GM21515 (cell line): ENCODE measurements around the gene IFT74.

Source experiments
- ATAC-seq: cut with Tn5 transposase; IDR thresholded peaks from one replicate; pipeline ENCODE4 v1.9.1; 2021; ENCODE audit not compliant: unreplicated experiment

Gene IFT74

DNA sequence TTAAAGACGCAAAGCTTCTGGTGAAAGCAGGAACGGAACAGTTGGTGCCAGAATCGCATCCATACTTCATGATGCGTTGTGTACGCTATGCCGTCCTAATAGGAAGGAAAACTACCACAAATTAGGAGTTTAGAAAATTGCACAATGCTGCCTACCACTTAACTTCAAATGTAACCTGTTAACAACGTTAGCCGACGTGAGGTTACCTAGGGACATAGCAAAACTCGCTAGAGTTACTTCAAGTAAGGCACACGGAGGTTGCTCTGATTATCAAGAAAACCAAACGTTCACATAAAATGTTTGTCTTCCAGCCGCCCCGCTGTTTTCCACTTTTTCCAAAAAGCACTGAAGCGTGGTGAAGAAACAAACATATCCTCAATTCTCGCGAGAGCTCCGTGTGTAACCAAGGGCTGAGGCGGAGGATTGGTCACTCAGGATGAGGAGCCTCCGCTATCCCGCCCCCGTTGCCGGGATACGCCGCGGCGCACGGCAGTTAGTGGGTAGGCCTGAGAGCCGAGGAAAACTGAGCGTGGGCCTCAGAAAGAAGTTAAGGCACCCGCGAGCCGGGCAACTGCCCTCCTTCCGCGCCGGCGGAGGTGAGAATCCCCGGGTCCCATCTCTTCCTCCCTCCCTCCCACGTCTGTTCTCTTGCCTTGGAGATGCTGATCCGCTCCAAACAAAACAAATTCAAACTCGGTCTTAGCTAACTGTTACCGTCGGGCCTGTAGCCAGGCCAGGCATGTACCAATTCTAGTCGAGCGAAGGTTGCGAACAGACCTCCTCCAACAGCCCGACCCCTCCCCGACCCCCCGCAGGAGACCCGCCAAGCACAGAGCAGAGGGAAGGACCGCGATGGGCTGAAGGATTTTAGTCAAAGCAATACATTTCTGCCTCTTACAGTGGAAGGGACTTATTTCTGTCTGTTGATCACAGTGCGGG is at the start of gene IFT74:
Gene IFT74 (plus strand): TSS at position 492 of the 939 bp plus-strand sequence. CDS start 5,556 bp downstream, outside the sequence.
- peak; percentile 100 for ATAC-seq

DNA sequence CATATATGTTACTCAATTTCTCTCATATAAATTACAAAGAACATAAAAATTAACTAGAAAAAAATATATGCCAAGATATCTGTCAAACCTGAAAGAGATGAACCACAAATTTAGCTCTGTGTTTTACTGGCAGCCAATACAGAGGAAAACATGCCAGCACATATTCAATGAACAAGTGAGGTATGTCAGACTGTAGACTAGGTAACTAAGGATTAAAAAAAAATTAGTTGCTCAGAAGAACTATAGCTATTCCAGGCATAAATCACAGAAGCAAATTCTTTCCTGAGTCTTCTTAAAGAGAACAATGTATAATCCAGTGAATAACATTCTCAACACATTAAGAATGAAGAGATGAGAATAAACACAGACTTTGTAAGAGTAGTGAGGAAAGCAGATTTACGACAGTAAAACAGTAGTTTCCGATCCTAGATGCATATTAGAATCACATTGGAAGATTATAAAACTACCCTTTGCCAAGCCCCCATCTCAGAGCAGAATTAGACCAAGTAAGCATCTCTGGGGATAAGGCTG is 43.0 kb upstream of the IFT74 start:
- ATAC-seq, result no peak

DNA sequence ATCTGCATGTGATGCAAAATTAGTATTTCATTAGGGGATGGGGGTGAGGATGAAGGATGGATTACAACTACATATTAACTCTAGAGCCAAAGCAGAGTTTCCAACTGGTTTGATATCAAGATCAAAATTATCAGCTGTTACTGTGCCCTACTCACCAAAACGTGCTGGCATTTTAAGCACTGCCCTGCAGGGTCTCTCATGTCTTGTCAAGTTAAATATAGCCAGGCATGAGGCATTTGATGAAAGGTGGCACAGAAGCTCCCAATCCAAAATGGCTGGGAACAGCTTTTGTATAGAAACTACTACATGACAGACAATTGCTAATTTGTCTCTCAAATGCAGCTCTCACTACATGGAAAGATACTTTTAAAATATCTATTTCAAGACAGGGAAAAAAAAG is 36.5 kb upstream of the IFT74 start:
- ATAC-seq, result no peak

DNA sequence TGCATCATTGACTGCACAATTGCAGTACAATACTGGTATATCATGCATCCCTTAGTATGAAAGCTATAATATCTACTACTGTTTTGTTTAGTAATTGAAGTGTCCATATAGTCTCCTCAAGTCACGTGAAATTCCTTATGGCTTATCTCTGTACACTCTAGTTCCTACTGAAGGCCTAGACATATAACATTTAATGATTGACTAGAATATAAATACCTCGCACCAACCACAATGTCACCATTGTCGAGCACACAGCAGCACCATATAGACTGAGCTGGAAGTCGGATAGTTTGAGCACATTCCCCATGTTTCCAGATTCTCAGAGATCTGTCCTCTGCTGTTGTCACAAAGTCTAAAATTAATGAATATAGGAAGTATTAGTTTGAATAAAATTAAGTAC is 30.6 kb upstream of the IFT74 start:
- no peak for ATAC-seq

DNA sequence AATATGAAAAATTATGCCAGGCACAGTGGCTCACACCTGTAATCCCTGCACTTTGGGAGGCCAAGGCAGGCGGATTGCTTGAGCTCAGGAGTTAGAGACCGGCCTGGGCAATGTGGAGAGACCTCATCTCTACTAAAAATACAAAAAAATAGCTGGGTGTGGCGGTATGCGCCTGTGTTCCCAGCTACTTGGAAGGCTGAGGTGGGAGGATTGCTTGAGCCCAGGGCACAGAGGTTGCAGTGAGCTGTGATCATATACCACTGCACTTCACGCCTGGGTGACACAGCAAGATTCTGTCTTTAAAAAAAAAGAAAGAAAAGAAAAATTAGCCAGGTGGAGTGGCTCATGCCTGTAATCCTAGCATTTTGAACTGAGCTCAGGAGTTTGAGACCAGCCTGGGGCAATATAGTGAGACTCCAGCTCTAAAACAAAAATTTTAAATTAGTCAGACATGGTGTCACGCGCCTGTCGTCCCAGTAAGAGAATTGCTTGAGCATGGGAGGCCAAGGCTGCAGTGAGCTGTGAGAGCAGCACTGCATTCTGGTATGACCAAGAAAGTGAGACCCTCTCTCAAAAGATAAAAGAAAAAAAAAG is 27.2 kb upstream of the IFT74 start:
- no peak for ATAC-seq

DNA sequence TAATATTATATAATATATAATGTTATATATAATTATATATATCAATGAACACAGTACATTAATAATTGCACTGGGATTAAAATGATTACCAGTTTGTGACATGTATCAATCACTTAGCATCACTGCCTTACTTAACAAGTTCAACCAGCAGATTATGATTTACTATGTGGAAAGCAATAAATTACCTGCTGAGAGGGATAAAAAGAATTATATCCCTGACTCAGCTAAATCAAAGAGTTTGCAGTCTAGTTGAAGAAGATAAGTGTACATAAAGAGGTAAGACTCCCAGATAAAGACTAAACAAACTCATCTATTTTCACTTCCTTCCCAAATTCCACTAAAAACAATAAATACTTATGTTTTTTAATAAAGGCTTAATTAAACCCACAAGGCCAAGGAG is 20.4 kb upstream of the IFT74 start:
- ATAC-seq, result no peak

DNA sequence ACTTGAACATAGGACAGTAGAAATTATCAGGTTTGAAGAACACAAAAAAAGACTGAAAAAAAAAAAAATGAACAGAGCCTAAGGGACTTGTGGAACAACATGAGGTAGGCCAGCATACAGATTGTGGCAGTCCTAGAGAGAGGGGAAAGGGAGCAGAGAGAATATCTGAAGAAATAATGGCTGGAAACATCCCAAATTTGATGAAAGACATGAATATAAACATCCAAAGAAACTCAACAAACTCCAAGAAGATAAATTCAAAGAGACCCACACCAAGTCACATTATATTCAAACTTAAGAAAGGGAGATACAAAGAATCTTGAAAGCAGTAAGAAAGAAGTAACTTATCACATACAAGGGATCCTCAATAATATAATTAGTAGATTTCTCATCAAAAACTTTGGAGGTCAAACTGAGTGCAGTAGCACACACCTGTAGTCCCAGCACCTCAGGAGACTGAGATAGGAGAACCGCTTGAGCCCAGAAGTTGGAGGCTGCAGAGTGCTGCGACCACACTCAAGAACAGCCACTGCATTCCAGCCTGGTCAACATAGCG is 18.3 kb upstream of the IFT74 start:
- no peak for ATAC-seq

DNA sequence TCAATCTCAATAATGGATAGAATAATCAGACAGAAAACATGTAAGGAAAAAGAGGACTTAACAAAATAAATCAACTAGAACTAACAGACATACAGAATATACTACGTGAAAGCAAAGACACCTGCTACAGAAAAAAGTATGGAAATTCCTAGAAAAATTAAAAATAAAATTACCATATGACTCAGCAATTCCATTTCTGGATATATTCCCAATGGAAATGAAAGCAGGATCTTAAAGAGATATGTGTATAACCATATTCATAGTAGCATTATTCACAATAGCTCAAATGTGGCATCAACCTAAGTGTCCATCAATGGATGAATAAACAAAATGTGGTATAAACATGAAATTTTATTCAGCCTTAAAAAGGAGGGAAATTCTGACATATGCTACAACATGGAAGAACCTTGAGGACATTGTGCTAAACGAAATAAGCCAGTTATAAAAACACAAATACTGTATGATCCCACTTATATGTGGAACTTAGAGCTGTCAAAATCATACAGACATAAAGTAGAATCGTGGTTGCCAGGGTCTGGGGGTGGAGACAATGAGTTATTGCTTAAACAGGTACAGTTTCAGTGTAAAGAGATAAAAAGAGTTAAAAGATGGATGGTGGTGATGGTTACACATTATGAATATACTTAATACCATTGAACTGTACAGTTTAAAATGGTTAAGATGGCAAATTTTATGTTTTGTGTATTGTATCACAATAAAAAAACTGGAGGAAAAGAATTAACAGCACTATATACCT is 16.1 kb upstream of the IFT74 start:
- ATAC-seq, result no peak

DNA sequence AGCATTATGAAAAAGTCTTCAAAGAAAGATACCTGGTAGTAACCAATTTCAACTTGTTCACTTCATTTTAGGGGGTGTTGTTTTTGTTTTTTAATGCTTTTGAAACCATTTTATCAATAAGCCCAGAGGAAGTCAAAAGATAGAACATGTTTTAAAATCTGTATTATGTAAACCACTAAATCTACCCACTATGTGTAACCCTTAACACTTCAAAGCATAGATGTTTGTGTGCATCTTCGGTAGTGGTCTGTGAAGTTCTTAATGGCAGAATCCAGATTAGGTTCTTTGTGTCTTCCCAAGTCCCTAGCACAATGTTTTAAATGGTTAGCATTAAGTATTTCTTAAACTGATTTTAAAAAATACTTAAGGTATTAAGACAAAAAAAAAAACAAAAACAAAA is 15.4 kb upstream of the IFT74 start:
- no peak for ATAC-seq

DNA sequence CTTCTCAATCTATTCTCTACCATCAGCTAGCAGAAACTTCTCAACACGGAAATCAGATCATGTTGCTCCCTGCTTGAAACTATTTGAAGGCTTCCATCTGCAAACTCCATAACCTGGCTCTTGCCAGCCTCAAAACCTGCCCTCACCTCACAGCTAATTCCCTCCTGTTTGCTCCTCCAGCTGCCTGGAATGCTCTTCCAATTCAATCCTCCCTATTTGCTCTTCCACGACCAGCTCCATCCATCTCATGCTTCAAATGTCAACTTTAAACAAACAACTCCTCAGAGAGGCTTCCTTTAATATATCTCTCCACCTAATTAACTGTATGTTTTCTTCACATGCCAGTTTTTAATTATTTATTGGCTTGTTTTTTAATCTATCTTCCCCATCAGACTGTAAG is 10.6 kb upstream of the IFT74 start:
- no peak for ATAC-seq

DNA sequence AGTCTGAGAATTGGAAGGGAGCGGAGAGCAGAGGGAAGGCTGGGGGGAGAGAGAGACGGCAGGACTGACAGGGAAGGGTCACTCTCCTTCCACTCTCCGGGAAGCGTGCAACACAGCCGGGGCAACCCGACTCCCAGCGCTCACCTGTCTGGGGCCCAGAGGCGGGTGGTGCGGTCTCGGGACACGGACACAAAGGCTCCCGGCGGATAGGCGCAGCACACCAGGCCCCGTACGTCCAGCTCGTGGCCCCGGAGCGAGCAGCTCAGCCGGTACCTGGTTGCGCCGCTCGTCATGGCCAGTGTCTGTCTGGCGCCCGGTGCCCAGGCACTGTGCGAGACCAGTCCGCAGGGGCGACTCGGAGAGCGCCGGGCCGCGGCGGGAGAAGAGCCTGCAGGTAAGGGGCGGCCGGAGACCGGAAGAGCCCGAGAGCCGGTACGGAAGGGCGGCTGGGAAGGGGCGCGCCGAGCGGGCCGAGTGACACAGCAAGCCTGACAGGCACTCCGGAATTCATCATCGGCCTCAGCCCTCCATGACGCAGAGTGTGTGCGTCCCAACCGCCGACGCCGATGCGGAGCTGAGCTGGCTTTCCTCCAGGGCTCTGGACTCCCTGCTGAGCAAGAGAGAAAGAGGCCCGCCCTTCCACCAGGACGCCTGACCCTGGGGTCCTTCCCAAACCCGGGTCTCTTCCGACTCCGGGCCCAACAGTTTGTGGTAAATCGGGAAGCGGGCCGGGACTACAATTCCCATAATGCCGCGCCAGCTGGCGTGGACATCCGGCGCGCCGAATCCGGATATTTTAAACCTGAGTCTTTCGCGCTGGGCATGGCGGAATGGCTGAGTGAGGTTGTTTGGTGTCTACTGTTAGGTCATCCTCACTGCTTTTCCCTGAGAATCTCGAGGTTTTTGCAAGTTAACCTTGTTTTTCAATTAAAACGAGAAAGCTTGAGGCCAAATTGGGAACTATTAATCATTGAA is 9.2 kb upstream of the IFT74 start, which contains the start of gene PLAA:
Gene PLAA (minus strand): TSS at position 490 of the 975 bp plus-strand sequence. CDS start 197 bp downstream, at position 293.
- peak; percentile 99 for ATAC-seq

DNA sequence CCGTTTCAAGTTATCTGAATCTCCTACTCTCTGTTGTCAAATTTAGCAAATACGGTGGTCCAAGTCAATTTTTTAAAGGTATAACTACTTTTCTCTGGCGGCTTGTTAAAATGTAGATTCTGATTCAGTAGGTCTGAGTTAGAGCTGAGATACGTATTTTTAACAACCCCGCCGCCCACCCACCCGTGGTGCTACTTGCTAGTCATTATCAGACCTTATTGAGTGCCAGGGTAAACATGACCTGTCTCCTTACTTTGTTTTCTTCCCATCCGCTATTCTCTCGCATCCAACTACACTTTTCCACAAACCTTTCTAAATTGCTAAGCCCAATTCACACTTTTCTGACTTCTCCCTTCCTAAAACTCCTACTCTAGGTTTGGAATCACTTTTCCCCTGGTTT is 8.5 kb upstream of the IFT74 start:
- ATAC-seq, result no peak

DNA sequence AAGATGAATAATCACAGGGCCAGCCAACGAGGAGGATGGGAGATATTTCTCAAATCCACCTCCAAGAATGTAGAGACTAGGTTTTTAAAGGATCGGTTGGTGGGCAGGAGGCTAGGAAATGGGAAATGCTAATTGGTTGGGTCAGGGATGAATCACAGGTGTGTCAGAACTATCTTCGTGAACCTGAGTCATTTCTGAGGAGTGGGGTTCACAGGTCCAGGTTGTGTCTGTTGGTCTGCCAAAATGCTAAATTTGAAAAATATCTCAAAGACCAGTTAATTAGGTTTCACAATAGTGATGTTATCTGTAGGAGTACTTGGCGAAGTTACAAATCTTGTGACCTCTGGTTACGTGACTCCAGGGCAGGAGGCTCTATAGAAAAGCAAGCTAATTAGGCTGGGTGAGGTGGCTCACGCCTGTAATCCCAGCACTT is 6.6 kb upstream of the IFT74 start:
- no peak for ATAC-seq

DNA sequence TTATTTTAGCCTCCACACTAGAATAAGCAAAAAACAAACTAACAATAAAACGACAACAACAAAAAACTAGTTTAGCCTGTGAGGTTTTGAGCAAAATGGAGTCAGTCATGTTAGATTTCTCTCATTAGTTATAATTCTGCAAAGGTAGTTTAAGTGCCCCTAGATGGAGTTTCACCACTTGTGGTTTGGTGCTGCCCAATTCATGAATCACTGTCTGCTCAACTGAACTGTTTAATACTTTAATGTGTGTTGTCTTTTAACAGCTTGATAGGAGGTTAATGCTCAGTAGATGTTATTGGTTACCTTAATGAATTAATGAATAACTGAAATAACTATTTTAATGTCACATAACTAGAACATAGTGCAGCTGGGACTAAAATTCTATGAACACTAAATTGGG is 5.7 kb upstream of the IFT74 start:
- no peak for ATAC-seq

DNA sequence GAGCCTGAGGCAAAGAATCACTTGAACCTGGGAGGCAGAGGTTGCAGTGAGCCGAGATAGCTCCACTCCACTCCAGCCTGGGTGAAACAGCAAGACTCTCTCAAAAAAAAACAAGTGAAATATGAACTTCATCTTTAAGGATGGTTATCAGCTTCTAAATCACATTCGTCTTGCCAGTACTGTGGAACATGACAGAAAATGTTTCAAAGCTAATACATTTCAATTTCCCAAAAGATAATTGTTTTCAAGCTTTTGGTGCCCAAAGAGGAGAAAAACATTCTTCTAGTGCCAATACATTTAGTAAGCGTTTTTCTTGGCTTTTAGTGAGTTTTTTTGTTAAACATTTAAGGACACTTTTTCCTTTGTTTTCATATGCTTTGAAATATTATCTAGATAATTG is 4.4 kb upstream of the IFT74 start:
- ATAC-seq, result no peak

DNA sequence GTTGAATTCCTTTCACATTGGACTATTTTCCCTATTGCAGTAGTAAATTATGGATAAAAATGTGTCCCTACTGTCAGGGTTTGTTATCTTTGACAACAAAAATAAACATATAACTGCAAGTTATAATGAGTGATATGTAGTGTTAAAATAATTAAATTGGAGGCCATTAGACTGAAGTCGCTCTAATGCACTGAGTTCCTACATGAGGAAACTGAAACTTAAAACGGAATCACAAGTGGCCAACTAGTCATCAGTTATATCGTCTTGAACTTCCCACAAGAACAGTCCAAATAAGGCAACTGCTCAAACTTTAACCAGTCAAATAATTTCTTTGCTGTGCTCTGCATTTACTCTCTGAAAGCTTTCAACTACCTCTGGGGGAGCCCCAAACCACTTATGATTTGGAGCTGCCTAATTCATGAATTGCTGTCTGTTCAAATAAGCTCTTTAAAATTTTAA is 2.1 kb upstream of the IFT74 start:
- ATAC-seq, result no peak

DNA sequence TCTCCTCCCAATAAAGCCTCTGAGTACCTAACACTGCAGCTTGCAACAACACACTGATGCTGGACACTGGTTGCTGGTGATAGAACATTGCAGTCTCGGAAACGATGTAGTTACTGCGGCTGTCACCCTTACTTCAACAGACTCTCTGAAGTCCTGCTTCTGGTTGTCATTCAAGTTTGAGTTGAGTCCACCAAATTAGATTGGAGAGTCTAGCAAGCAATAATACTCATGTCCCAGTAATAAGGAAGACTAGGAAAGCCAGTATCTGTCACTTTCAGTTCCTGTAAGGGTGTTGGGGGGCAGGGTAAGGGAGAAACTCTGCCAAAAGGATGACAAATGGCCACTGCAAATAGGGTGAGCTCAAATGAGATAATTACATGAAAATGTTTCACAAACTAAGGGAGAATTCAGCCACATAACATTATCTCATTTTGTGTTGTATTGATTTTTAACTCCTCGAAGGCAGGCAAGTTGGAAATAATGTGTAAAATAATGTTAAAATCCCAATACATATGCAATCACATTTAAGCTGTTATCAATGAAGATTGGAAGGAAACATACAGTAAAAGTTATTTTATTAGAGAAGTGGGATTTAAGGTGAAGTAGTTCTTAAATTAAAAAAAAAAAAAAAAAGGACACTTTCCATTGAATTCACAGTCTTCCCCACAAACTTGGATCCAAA is 849 bp upstream of the IFT74 start:
- no peak for ATAC-seq

DNA sequence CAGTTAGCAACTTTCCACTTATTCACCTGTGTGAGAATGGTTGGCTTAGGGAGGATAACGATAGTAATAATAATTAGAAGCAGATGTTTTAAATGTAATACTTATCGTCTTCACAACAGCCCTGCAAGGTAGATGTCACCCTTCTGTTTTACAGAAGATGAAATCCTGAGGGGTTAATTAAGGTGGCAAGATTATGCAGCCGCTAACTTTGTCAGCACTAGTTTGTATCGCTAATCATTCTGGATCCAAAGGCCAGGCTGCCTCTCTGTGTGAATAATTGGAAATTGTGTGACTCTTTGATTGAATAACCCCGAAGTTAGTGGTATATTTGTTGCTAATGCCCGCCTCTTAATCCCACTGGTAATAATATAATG is 635 bp downstream of the IFT74 start:
- ATAC-seq, result no peak

DNA sequence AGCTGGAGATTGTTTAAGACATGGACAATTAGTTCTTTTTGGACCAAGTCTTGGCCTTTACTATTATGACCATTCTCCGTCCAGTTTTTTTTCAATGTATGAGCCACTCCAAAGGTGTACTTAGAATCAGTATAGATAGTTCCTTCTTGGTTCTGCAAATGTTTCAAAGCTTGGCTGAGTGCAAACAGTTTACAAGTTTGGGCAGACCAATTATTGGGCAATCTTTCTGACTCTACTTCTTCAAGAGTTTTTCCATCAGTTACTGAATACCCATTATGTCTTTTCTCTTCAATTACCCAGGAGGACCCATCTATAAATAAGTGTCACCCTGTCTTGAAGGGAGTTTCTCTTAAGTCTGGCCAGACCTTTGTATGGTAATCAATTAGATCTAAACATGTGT is 15.5 kb downstream of the IFT74 start:
- no peak for ATAC-seq
